GM23338 (cell line): ENCODE measurements around the gene RAX2. TPM values are rescaled to one million over a fixed set of nuclear protein-coding genes. Genes with fewer than 3 reads are reported as not detected.

ENCODE experiments used
- ATAC-seq: fragments of 200-7000 bp; cut with Tn5 transposase; 3 replicates; pipeline ENCODE4 v1.9.1; 2020
- DNase-seq: peaks from one replicate; pipeline ENCODE4 v3.0.0-alpha.2; 2015; ENCODE audit warnings: low spot score
- H2AFZ ChIP-seq: fragments of 200-600 bp; sonication (generic); 2 replicates; pipeline ENCODE4 v1.8.0; 2016; ENCODE audit warnings: antibody characterized with exemption, mild to moderate bottlenecking, moderate library complexity
- H3F3A ChIP-seq: fragments of 200-600 bp; sonication (generic); replicated peaks from 2 replicates; pipeline ENCODE4 v1.8.0; 2017; ENCODE audit warnings: antibody characterized with exemption, mixed run types, low read depth
- H3K27ac ChIP-seq: fragments of 200-600 bp; sonication (generic); 2 replicates; pipeline ENCODE4 v1.6.1; 2016; ENCODE audit warnings: low read depth
- H3K27me3 ChIP-seq: fragments of 200-600 bp; sonication (generic); 2 replicates; pipeline ENCODE4 v1.8.0; 2016; ENCODE audit warnings: mild to moderate bottlenecking, mixed run types, moderate library complexity; ENCODE audit not compliant: insufficient read depth
- H3K36me3 ChIP-seq: fragments of 200-600 bp; sonication (generic); 2 replicates; pipeline ENCODE4 v1.8.0; 2016; ENCODE audit warnings: mild to moderate bottlenecking; ENCODE audit not compliant: insufficient read depth
- H3K4me1 ChIP-seq: fragments of 200-600 bp; sonication (generic); 2 replicates; pipeline ENCODE4 v1.8.0; 2016; ENCODE audit warnings: mild to moderate bottlenecking, moderate library complexity; ENCODE audit not compliant: insufficient read depth
- H3K4me2 ChIP-seq: fragments of 200-600 bp; sonication (generic); 2 replicates; pipeline ENCODE4 v1.7.1; 2017; ENCODE audit warnings: mixed run types
- H3K4me3 ChIP-seq: fragments of 200-600 bp; sonication (generic); 2 replicates; pipeline ENCODE4 v1.6.1; 2016; ENCODE audit warnings: mixed run types
- H3K79me2 ChIP-seq: fragments of 200-600 bp; sonication (generic); replicated peaks from 2 replicates; pipeline ENCODE4 v1.8.0; 2017; ENCODE audit warnings: mild to moderate bottlenecking; ENCODE audit not compliant: insufficient read depth
- H3K9me2 ChIP-seq: fragments of 200-600 bp; sonication (generic); 2 replicates; pipeline ENCODE4 v1.8.0; 2017; ENCODE audit not compliant: insufficient read depth
- H4K20me1 ChIP-seq: fragments of 200-600 bp; sonication (generic); replicated peaks from 2 replicates; pipeline ENCODE4 v1.8.0; 2017; ENCODE audit warnings: mild to moderate bottlenecking; ENCODE audit not compliant: insufficient read depth
- H3K27ac Mint-ChIP-seq: 2 replicates; pipeline ENCODE4 v1.8.0; 2020; ENCODE audit warnings: inconsistent platforms, mild to moderate bottlenecking, moderate library complexity, mixed read lengths
- H3K27me3 Mint-ChIP-seq: 3 replicates; pipeline ENCODE4 v1.8.0; 2022; ENCODE audit warnings: low read depth, mild to moderate bottlenecking, moderate library complexity, mixed read lengths, inconsistent platforms; ENCODE audit not compliant: insufficient read depth, poor library complexity
- H3K36me3 Mint-ChIP-seq: 3 replicates; pipeline ENCODE4 v1.8.0; 2021; ENCODE audit warnings: low read depth, mild to moderate bottlenecking, inconsistent platforms, moderate library complexity, mixed read lengths
- H3K4me1 Mint-ChIP-seq: 3 replicates; pipeline ENCODE4 v1.8.0; 2020; ENCODE audit warnings: mild to moderate bottlenecking, inconsistent platforms, mixed read lengths
- H3K4me3 Mint-ChIP-seq: 3 replicates; pipeline ENCODE4 v1.8.0; 2021; ENCODE audit warnings: moderate library complexity, mild to moderate bottlenecking, inconsistent platforms, mixed read lengths
- H3K9me3 Mint-ChIP-seq: 3 replicates; pipeline ENCODE4 v1.8.0; 2020; ENCODE audit warnings: moderate library complexity, mild to moderate bottlenecking, inconsistent platforms, mixed read lengths
- CREB1 ChIP-seq: fragments of 250-450 bp; sonication (Bioruptor Pico); IDR thresholded peaks from 2 replicates; pipeline ENCODE4 v1.5.0; 2020; ENCODE audit warnings: low read depth, mild to moderate bottlenecking, moderate library complexity
- EZH2 ChIP-seq: fragments of 200-600 bp; sonication (generic); IDR thresholded peaks from one replicate; pipeline ENCODE4 v1.8.0; 2017; ENCODE audit warnings: antibody characterized with exemption, mild to moderate bottlenecking, low read depth; ENCODE audit not compliant: unreplicated experiment
- EZH2phosphoT487 ChIP-seq: fragments of 200-600 bp; sonication (generic); IDR thresholded peaks from one replicate; pipeline ENCODE4 v1.8.1; 2018; ENCODE audit warnings: antibody characterized with exemption; ENCODE audit not compliant: unreplicated experiment
- JUNB ChIP-seq: IDR thresholded peaks from one replicate; pipeline ENCODE4 v1.6.1; 2016; ENCODE audit warnings: antibody characterized with exemption; ENCODE audit not compliant: unreplicated experiment
- NANOG ChIP-seq: IDR thresholded peaks from 2 replicates; pipeline ENCODE4 v1.6.1; 2016; ENCODE audit warnings: antibody characterized with exemption, borderline replicate concordance
- POLR2AphosphoS5 ChIP-seq: IDR thresholded peaks from 2 replicates; pipeline ENCODE4 v1.6.1; 2016; ENCODE audit warnings: antibody characterized with exemption, low read depth
- STAT1 ChIP-seq: IDR thresholded peaks from one replicate; pipeline ENCODE4 v1.6.1; 2016; ENCODE audit warnings: antibody characterized with exemption; ENCODE audit not compliant: unreplicated experiment
- ZNF114 ChIP-seq: fragments of 250-450 bp; sonication (Bioruptor Pico); IDR thresholded peaks from 2 replicates; pipeline ENCODE4 v1.5.0; 2020; ENCODE audit warnings: mild to moderate bottlenecking, moderate library complexity
- ZNF331 ChIP-seq: fragments of 250-450 bp; sonication (Bioruptor Pico); IDR thresholded peaks from 2 replicates; pipeline ENCODE4 v1.5.0; 2020; ENCODE audit warnings: low read depth, mild to moderate bottlenecking, moderate library complexity
- polyA plus RNA-seq: library from polyadenylated mRNA; unstranded; fragments of >200 nt; fragmentation: Nextera tagmentation; extraction: Ambion mirVana; gene quantifications from 2 replicates; pipeline ENCODE4 v1.2.1, GENCODE V29; 2016
- total RNA-seq: library from RNA; depleted of rRNA; stranded (reverse); fragments of >200 nt; shearing (Covaris generic); gene quantifications from 2 replicates; pipeline ENCODE4 v1.2.3, GENCODE V29; 2014
- TF ChIP-seq, protein P1 (sequence below), 2 experiments: fragments of 200-600 bp in 1 of 2; sonication (generic) in 1 of 2; conservative IDR thresholded peaks; 2 replicates each; pipeline versions ENCODE4 v1.5.1 to v1.6.1; 2016 to 2017; ENCODE audit warnings: antibody characterized with exemption in 2 of 2, low read depth in 2 of 2, mild to moderate bottlenecking in 2 of 2, moderate library complexity in 1 of 2
- TF ChIP-seq, protein P2 (sequence below): IDR thresholded peaks from 2 replicates; pipeline ENCODE4 v1.6.1; 2016; ENCODE audit warnings: antibody characterized with exemption
- TF ChIP-seq, protein P3 (sequence below): fragments of 250-450 bp; sonication (Bioruptor Pico); IDR thresholded peaks from 2 replicates; pipeline ENCODE4 v1.5.0; 2020; ENCODE audit warnings: mild to moderate bottlenecking, moderate library complexity
- TF ChIP-seq, protein P4 (sequence below): IDR thresholded peaks from one replicate; pipeline ENCODE4 v1.6.1; 2018; ENCODE audit warnings: antibody characterized with exemption; ENCODE audit not compliant: unreplicated experiment

RAX2 gene
- total and polyA plus RNA-seq, 2 experiments from 2014 or later, result 0.13 TPM; not detected in 1

DNA sequence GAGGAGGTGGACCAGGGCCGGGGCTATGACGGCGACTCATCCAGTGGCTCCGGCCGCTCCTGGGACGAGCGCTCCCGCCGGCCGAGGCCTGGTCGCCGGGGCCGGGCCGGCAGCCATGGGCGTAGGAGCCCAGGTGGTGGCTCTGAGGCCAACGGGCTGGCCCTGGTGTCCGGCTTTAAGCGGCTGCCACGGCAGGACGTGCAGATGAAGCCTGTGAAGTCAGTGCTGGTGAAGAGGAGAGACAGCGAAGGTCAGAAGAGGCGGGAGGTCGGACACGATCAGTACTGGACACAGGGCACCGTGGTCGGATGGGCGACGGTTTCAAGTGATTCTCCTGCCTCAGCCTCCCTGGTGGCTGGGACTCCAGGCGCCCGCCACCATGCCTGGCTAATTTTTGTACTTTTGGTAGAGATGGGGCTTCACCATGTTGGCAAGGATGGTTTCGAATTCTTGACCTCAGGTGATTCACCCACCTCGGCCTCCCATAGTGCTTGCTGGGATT, 41.5 kb downstream of the RAX2 start:
- no peak for DNase-seq
- no peak for ATAC-seq
- Histone ChIP-seq H2AFZ (no peak overlapping the region), H4K20me1 (no peaks in the 10 kb centered on the region), H3K27me3 (no peaks in the 10 kb centered on the region), H3K4me2 (no peak overlapping the region), H3K27ac (no peak overlapping the region), H3K4me3 (no peak overlapping the region), H3F3A (no peaks in the 10 kb centered on the region), H3K4me1 (peaks cover 5% of the 10 kb centered on the region; the same call in 1 of the 2 replicates), H3K9me2 (no peaks in the 10 kb centered on the region), H3K79me2 (no peaks in the 10 kb centered on the region), H3K36me3 (peaks cover 4% of the 10 kb centered on the region; the same call in 1 of the 2 replicates)
- H3K9me3 Mint-ChIP-seq, result no peaks in the 10 kb centered on the region
- H3K27ac Mint-ChIP-seq, result no peak overlapping the region; the same call in 1 of the 2 replicates
- TF ChIP-seq STAT1 (no peak), JUNB (no peak), EZH2phosphoT487 (no peak), POLR2AphosphoS5 (no peak), NANOG (no peak), ZNF331 (CRISPR knock-in tag) (no peak), EZH2 (no peak), CREB1 (CRISPR knock-in tag) (no peak), ZNF114 (CRISPR knock-in tag) (no peak)
- TF ChIP-seq, protein P1, sequence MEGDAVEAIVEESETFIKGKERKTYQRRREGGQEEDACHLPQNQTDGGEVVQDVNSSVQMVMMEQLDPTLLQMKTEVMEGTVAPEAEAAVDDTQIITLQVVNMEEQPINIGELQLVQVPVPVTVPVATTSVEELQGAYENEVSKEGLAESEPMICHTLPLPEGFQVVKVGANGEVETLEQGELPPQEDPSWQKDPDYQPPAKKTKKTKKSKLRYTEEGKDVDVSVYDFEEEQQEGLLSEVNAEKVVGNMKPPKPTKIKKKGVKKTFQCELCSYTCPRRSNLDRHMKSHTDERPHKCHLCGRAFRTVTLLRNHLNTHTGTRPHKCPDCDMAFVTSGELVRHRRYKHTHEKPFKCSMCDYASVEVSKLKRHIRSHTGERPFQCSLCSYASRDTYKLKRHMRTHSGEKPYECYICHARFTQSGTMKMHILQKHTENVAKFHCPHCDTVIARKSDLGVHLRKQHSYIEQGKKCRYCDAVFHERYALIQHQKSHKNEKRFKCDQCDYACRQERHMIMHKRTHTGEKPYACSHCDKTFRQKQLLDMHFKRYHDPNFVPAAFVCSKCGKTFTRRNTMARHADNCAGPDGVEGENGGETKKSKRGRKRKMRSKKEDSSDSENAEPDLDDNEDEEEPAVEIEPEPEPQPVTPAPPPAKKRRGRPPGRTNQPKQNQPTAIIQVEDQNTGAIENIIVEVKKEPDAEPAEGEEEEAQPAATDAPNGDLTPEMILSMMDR (conservative IDR thresholded peaks at IDR 0.05; ENCODE audit: low read depth in 2 of 2), result no peak
- TF ChIP-seq, protein P2, sequence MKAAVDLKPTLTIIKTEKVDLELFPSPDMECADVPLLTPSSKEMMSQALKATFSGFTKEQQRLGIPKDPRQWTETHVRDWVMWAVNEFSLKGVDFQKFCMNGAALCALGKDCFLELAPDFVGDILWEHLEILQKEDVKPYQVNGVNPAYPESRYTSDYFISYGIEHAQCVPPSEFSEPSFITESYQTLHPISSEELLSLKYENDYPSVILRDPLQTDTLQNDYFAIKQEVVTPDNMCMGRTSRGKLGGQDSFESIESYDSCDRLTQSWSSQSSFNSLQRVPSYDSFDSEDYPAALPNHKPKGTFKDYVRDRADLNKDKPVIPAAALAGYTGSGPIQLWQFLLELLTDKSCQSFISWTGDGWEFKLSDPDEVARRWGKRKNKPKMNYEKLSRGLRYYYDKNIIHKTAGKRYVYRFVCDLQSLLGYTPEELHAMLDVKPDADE, result no peak
- TF ChIP-seq, protein P3, sequence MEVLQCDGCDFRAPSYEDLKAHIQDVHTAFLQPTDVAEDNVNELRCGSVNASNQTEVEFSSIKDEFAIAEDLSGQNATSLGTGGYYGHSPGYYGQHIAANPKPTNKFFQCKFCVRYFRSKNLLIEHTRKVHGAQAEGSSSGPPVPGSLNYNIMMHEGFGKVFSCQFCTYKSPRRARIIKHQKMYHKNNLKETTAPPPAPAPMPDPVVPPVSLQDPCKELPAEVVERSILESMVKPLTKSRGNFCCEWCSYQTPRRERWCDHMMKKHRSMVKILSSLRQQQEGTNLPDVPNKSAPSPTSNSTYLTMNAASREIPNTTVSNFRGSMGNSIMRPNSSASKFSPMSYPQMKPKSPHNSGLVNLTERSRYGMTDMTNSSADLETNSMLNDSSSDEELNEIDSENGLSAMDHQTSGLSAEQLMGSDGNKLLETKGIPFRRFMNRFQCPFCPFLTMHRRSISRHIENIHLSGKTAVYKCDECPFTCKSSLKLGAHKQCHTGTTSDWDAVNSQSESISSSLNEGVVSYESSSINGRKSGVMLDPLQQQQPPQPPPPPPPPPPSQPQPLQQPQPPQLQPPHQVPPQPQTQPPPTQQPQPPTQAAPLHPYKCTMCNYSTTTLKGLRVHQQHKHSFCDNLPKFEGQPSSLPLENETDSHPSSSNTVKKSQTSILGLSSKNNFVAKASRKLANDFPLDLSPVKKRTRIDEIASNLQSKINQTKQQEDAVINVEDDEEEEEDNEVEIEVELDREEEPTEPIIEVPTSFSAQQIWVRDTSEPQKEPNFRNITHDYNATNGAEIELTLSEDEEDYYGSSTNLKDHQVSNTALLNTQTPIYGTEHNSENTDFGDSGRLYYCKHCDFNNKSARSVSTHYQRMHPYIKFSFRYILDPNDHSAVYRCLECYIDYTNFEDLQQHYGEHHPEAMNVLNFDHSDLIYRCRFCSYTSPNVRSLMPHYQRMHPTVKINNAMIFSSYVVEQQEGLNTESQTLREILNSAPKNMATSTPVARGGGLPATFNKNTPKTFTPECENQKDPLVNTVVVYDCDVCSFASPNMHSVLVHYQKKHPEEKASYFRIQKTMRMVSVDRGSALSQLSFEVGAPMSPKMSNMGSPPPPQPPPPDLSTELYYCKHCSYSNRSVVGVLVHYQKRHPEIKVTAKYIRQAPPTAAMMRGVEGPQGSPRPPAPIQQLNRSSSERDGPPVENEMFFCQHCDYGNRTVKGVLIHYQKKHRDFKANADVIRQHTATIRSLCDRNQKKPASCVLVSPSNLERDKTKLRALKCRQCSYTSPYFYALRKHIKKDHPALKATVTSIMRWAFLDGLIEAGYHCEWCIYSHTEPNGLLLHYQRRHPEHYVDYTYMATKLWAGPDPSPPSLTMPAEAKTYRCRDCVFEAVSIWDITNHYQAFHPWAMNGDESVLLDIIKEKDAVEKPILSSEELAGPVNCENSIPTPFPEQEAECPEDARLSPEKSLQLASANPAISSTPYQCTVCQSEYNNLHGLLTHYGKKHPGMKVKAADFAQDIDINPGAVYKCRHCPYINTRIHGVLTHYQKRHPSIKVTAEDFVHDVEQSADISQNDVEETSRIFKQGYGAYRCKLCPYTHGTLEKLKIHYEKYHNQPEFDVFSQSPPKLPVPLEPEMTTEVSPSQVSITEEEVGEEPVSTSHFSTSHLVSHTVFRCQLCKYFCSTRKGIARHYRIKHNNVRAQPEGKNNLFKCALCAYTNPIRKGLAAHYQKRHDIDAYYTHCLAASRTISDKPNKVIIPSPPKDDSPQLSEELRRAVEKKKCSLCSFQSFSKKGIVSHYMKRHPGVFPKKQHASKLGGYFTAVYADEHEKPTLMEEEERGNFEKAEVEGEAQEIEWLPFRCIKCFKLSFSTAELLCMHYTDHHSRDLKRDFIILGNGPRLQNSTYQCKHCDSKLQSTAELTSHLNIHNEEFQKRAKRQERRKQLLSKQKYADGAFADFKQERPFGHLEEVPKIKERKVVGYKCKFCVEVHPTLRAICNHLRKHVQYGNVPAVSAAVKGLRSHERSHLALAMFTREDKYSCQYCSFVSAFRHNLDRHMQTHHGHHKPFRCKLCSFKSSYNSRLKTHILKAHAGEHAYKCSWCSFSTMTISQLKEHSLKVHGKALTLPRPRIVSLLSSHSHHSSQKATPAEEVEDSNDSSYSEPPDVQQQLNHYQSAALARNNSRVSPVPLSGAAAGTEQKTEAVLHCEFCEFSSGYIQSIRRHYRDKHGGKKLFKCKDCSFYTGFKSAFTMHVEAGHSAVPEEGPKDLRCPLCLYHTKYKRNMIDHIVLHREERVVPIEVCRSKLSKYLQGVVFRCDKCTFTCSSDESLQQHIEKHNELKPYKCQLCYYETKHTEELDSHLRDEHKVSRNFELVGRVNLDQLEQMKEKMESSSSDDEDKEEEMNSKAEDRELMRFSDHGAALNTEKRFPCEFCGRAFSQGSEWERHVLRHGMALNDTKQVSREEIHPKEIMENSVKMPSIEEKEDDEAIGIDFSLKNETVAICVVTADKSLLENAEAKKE (CRISPR knock-in tag), result no peak
- TF ChIP-seq, protein P4, sequence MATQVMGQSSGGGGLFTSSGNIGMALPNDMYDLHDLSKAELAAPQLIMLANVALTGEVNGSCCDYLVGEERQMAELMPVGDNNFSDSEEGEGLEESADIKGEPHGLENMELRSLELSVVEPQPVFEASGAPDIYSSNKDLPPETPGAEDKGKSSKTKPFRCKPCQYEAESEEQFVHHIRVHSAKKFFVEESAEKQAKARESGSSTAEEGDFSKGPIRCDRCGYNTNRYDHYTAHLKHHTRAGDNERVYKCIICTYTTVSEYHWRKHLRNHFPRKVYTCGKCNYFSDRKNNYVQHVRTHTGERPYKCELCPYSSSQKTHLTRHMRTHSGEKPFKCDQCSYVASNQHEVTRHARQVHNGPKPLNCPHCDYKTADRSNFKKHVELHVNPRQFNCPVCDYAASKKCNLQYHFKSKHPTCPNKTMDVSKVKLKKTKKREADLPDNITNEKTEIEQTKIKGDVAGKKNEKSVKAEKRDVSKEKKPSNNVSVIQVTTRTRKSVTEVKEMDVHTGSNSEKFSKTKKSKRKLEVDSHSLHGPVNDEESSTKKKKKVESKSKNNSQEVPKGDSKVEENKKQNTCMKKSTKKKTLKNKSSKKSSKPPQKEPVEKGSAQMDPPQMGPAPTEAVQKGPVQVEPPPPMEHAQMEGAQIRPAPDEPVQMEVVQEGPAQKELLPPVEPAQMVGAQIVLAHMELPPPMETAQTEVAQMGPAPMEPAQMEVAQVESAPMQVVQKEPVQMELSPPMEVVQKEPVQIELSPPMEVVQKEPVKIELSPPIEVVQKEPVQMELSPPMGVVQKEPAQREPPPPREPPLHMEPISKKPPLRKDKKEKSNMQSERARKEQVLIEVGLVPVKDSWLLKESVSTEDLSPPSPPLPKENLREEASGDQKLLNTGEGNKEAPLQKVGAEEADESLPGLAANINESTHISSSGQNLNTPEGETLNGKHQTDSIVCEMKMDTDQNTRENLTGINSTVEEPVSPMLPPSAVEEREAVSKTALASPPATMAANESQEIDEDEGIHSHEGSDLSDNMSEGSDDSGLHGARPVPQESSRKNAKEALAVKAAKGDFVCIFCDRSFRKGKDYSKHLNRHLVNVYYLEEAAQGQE, result no peak
- H3K27me3 Mint-ChIP-seq, result peaks cover 18% of the 10 kb centered on the region
- no peak overlapping the region for H3K4me3 Mint-ChIP-seq
- peaks cover 3% of the 10 kb centered on the region; the same call in 1 of the 3 replicates for H3K4me1 Mint-ChIP-seq
- no peaks in the 10 kb centered on the region for H3K36me3 Mint-ChIP-seq
